HG03039 (cell line): ENCODE measurements around the gene TMEM231.
"Not testable (repeated sequence)": the region's sequence is repeated elsewhere in the genome, so short reads cannot be mapped to it uniquely, and the experiment has no call there.

ENCODE experiments used
- ATAC-seq: cut with Tn5 transposase; IDR thresholded peaks from one replicate; pipeline ENCODE4 v1.9.1; 2021; ENCODE audit warnings: mild to moderate bottlenecking, moderate library complexity; ENCODE audit not compliant: unreplicated experiment

TMEM231 gene

DNA sequence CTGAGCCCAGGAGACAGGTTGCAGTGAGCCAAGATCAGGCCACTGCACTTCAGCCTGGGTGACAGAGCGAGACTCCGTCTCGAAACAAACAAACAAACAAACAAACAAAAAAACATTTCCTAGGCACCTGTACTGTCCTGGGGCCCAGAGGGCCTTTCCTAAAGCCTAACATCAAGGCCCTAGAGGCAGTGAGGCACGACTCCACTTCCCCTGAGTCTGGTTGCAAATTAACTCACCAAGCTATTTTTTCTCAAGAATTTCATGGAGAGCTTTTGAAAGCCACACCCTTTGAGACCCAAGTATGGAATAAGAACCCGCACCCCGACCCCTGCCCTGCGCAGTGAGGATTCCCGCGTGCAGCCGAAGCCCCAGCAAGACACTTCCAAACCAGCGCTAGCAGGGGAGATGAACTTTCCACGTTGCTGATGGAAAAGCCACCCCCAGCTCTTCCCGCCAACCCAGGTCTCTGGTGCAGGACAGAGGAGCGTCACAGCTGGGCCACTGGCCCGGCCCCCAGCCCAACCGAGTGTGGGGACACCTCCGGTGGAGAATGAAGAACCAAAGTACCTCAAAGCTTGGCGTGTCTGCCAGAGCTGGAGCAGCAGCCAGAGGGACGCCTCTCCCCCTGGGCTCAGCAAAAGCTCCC lies 21.4 kb downstream of the TMEM231 start:
- no peak for ATAC-seq

DNA sequence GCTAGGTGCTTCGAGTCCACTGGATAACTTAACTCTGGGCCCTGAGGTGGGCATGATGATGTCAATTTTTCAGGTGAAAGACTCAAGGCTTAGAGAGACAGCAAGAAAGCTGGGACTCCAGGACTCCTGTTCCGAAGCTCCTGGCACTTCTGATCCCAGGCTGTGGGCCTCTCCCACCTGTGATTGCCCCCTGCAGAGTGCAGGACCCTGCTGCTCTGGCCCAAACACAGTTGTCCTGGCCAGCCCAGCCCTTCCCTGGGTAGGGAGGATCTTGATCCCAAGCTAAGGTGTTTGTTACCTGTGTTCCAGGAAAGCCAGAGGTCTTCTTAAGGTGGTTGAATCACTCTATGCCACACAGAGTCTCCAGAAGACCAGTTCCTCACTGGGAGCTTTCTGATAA lies 23.3 kb downstream of the TMEM231 start:
- no peak for ATAC-seq

DNA sequence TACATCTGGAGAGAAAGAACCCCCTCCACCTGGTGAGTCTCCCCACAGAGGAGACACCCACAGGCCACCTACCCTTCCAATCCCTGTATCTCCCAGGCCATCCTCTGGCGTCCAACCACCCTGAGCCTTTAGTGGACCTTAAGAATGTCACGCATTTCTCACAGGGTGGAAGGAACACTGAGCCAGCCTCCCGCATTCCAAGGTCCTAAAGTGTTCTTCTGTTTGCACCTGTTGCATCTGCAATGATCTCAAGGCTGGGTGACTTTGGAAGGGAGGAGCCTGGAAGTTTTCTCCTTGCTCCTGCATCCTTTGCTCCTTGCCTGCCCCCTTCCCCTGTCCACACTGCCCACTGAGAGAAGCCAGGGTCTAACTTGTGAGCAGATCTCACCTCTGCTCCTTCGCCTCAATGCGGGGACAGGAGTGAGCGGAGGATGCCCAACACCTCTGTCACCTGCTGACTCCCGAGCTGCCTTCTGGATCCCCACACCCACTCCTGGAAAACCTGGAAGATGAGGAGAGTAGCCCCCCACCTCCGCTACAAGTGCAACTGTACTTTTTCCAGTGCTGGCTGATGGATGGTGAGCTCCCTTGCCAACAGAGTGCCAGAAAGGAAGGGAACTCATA lies 23.8 kb downstream of the TMEM231 start:
- ATAC-seq = no peak

DNA sequence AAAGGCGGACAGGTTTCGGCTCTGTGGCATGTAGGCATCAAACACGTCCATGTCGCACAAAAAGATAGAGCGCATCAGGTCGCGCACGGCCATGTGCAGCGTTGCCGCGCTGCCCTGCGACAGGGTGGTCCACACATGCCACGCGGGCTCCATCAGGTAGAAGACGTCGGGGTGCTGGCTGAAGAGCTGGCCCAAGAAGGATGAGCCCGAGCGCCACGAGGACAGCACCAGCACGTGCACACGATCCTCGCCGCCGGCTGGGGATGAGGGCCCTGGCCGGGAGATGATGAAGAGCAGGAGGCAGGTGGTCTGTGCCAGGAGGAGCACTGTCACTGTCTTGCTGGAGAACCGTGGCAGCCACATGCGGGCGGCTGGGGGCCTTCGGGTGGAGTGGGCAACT lies 26.1 kb downstream of the TMEM231 start:
- ATAC-seq = no peak

DNA sequence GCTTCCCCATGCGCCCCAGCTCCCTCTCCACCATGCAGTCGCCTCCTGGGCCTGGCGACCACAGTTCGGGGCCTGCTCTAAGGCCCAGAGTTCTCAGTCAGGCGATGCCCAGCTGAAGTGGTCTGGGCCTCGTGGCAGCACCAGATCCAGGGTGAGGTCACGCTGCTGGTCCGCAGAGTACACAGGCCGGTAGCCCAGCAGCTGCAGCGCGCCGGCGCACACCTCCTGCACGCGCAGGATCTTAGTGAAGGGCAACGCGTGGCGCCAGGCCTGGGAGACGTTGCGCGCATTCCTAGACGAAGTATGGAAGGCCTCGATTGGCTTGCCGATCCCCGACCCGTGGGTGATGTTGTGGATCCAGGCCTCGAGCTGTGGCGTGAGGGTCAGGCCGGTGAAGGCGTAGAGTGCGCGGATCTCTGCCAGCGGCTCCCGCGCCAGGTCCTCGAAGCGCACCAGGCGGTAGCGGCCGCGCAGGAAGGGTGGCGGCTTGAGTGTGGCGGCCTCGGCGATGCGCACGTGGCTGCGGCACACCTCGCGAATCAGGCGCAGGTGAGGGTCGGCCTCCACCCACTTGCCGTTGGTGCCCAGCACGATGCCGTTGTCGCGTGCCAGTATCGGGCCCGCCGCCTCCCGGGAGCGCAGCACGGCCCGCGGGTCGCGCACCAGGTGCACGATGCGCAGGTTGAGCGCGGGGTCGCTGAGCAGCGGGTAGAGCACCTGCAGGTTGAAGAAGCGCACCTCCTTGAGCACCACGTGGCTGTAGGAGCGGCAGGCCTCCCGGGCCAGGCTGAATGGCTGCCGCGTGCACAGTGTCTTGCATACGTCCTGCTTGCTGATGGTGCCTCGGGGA lies 26.8 kb downstream of the TMEM231 start:
- ATAC-seq = no peak

DNA sequence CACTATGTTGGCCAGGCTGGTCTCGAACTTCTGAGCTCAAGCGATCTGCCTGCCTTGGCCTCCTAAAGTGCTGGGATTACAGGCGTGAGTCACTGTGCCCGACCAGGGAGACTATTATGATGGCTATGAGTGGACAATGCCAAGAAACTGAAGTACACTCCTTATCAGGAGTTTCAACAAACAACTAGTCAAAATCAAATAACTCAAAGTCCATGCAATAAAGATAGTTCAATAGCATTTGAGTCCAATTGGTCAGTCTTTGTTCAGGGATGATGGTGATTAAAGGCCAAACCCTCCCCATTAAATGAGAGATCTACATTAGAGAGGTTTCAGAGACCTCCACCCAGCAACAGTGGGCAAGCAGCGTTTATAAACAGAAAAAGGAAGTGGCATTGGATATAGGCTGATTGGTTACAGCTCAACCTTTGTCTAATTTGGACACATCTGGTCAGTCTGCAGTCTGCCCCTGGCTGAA lies 28.2 kb downstream of the TMEM231 start:
- ATAC-seq = no peak

DNA sequence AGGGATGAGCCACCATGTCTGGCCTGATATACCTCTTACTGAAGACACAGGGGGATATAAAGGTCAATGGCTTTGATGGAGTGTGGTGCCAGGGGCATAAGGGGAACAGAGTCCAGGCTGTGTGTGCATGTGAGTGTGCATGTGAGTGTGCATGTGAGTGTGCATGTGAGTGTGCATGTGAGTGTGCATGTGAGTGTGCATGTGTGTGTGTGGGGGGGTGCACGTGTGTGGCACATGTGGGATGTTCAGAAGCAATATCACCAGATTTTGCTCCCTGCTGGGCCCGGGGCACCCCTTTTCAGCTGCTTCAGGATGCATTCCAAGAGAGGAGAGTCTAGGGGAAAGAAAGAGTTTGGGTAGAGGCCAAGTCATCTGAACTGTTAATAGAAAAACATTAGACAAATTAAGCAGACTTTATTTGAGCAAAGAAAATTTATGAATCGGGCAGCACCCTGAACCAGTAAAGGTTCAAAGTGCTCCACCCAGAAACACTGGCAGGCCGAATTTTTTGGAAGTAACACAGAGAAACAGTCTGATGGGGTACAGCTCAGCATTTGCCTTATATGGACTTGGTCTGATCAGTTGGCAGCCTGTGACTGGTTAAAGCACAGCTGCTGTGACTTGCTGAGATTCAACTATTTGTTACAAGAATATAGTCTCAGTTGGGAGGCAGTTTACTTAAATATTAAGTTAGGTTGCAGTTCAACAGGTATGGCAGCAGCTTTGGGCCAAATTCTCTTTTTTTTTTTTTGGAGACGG lies 29.8 kb downstream of the TMEM231 start:
- no peak for ATAC-seq

DNA sequence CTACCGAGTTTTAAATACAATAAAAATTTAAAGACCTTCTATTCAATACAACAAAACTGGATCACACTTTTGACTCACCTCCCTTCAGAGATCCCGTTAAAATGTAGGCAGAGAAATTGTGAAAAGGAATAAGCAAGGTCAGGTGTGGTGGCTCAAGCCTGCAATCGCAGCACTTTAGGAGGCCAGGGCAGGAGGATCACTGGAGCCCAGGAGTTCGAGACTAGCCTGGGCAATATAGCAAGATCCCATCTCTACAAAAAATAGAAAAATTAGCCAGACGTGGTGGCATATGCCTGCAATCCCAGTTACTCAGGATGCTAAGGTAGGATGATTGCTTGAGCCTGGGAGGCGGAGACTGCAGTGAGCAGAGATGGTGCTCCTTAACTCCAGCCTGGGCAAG lies 36.9 kb downstream of the TMEM231 start:
- ATAC-seq = no peak

DNA sequence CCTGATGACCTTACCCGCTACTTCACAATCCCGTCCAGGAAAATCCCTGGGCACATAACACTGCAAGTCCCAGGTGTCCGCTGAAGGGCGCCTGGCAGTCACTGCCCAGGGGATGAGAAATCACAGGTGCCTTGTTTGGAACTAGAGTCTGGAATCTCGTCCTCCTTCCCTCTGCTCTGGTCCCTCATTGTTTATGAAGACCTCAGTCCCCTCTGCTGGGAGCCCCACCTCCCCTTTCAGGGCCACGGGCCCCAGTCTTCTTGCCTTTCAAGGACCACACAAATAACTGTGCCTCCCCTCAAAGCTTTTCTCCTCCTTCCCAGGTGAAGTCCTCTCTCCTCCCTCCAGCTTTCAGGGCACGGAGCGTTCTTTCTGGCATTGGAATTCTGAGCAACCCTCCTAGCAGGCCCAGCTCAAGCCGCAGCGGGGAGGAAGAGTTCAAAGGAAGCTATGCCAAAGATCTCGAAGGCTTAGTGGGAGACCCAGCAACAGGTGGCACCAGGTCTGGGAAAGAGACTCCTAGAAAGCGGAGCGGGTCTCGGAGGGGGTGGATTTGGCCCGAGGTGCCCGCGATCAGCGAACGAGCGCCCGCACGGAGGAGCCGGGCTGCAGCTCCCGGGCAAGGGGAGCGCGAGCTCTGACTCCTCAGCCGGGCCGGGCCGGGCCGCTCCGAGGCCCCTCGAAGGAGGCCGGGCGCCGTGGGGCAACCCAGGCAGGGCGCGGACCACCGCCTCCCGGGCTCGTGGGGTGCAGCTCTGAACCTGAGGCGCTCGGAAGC lies 39.7 kb downstream of the TMEM231 start:
- not testable (repeated sequence) for ATAC-seq

DNA sequence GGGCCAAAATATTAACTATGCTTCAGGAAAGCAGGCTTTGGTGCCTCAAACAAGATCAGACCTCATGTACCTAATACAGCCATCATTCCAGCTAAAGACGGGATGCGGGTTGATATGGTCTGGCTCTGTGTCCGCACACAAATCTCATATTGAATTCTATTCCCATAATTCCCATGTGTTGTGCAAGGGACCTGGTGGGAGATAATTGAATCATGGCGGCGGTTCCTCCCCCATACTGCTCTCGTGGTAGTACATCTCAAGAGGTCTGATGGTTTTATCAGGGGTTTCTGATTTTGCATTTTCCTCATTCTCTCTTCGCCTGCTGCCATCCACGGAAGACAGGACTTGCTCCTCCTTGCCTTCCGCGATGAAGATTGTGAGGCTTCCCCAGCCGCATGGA lies 41.8 kb downstream of the TMEM231 start:
- no peak for ATAC-seq

DNA sequence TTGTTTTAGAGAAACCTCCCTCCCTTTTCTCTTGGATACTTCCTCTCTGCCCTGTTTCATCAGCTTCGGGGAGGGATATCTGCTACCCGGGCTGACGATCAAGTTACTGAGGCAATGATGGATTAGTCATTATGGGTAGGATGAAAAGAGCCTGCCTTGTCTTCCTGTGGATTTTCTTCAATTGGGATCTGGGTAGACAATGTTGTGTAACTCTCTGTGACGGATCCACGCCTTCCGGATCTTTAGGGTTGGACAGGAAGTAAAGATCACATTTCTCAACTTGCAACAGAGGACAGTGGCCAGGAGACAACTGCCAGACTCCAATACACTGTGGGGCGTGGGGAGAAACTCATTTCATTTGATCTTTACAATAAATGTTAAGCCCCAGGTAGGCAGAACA lies 49.5 kb downstream of the TMEM231 start:
- ATAC-seq = no peak

DNA sequence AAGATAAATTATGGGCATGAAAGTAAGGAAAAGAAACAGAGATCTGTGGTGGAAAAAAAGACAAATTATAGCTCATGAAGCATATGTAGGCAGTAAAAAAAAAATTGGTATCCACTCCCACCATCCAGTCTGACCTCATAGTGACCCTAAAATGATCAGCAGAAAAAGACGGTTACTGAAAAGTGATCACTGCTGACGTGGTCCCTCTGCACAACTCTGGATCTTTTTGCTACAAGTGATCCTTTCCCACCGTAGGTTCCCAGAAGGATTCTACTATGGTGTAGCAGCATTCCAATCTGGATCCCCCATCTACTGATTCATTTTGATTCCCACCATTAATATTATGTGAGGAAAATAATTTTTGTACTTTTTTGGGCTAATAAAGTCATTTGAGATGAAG lies 49.9 kb downstream of the TMEM231 start:
- ATAC-seq = no peak

DNA sequence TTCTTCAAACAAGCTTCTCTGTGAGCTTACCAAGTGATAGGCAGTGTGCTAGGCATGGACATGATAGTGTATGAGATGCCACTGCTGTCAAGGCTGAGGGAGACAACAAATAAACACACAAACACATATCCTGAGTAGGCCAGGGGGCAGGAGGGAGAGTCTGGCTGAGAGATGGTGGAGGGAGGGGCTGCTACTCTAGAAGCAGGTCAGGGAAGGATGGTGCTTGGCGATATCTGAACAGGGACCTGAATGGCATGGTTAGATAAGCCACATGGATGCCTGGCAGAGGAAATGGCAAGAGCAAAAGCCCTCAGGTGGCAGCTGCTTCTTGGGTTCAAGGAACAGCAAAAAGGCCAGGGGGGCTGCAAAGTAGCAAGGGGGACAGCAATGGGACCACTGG lies 52.3 kb downstream of the TMEM231 start:
- ATAC-seq = no peak

DNA sequence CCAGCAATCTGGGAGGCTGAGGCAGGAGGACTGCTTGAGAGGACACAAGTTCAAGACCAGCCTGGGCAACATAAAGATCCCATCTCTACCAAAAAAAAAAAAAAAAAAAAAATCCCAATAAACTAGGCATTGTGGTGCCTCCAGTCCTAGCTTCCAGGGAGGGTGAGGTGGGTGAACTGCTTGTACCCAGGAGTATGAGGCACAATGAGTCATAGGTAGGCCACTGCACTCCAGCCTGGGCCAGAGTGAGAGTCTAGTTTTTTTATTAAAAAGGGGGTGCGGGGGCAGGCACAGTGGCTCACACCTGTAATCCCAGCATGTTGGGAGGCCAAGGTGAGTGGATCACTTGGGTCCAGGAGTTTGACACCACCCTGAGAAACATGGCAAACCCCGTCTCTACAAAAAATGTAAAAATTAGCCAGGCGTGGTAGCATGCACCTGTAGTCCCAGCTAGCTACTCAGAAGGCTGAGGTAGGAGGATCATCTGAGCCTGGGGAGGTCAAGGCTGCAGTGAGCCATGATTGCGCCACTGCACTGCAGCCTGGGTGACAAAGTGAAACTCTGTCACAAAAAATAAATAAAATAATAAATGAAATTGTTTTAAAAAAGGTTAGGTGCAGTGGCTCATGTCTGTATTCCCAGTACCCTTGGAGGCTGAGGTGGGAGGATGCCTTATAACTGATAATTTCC lies 53.0 kb downstream of the TMEM231 start:
- no peak for ATAC-seq

DNA sequence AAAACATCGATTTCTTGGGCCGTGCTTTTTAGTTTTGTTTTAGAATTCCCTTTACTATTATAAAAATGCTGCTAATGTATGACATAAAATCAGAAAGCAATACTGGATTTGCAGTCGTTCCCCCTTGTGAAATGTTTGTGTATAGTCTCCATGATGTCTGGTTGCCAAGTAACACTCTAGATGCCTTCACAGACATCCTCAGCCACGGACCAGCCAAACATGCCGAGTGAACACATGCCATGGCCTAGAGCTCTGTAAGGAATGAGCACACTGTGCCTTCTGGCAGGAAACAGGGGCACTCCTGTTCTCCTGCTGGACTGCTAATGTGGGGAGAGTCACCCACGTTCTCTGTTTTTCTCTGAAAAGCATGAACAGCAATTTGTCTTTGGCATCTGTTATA lies 54.2 kb downstream of the TMEM231 start:
- ATAC-seq = not testable (repeated sequence)

DNA sequence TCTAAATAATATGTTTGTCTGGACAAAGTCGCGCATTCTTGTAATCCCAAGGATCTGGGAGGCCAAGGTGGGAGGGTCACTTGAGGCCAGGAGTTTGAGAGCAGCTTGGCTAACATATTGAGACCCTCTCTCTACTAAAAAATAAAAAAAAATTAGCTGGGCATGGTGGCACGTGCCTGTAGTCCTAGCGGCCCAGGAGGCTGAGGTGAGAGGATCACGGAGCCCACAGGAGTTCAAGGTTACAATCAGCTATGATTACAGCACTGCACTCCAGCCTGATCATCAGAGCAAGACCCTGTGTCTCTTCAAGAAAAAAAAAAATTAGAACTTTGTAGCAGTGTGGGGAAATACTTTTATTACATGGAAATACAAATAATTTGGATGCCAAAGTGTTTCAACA lies 54.7 kb downstream of the TMEM231 start:
- ATAC-seq = no peak

DNA sequence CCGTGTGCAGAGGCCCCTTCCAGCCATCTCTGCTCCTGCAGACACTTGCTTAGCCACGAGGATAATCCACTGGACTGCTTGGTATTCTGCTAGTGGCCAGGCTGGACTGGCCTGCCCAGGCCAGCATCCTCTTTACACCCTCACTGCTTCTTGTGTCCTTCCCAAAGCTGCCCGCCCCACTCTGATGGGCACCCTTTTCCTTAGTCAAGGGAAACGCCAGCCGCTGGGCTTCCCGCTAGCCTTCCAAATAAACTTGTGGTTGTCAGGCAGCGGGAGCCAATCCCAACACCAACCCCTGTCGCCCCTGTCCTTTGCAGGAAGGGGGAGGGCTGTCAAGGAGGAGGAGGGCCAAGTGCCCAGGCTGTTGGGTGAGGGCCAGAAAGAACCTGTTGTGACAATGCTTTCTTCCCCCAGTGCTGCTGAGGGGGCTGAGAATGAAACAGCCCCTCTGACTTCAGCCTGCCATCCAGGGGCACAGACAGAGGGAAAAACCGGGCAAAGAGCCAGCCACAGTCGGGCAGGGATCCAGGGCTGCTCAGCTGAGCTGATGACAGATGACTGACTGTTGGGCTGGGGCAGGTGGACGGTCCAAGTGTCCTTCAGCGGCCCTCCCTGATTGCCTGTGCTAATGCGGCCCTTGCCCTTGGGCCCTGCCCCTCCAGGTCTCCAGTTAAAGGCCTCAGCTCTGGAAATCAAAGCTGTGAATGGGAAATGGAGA lies 57.3 kb downstream of the TMEM231 start:
- not testable (repeated sequence) for ATAC-seq

DNA sequence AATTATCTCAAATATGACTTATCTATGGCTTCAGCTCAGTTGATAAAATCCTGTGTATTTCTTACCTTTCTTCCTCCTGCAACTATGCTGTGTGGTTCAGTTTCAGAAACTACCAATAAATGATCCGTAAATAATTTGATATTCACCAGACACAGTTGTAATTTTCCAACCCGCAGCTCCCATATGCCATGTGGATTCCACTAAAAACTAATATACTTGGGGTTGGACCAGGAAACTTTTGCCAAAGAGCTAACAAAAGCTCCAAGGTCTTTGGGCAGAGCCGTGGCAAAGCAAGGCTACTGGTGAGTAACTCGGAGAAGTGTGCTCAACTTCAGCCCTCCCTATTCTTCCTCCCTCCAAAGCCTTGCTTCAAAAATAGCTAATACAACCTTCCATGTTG lies 58.5 kb downstream of the TMEM231 start:
- ATAC-seq = no peak

DNA sequence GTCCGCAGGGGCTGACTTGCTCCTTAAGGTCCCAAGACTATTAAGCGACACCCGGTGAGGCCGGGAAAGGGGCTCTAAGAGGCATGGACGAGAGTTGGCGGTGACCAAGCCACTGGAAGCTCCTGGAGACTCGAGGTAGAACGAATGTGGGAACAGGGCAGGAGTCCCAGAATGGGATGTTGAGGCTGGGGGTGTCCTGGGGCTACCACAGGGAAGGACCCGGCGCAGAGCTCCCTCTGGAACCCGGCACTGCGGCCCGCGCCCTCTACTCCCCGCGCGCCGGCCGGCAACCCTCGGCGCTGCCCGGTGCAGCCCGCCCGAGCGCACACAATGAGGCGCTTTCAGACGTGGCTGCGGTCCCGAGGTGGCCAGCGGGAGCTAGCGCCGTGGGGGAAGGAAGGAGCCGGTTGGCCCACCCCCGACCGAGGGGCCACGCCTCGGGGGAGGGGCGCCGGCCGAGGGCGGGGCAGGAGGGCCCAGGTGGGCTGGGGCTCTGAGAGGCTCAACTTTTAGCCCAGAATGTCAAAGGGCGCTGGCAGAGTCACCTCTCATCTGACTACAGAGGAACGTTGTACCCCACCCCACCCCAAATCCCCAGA lies 60.9 kb downstream of the TMEM231 start, which contains the start of gene CHST6:
TSS of gene CHST6 (minus strand) at position 366 of the 599 bp plus-strand sequence. CDS start 15,613 bp downstream, outside the sequence.
- peak; percentile 68 for ATAC-seq
